ENCODE results near the gene CRTC2.

GRCh38 chr1:153976819-153977249 is 18.4 kb upstream of the CRTC2 start:
- TF ChIP-seq CTCF (IDR thresholded peaks at IDR 0.05), result no peak
- TF ChIP-seq POLR2A (IDR thresholded peaks at IDR 0.05), result no peak

All from adrenal gland (tissue), 5 donors.